Measurements from ENCODE around the gene LEF1. TPM values are rescaled to one million over a fixed set of nuclear protein-coding genes. Genes with fewer than 3 reads are reported as not detected.

Gene LEF1
- total RNA-seq, 1 experiment from 2014 or later: 2.0 TPM

- H3K4me3 Mint-ChIP-seq (ENCODE audit: unreplicated experiment): no peak overlapping the region
- intact Hi-C loops (cut with micrococcal nuclease): no loop called here
- no peak for TF ChIP-seq CTCF (IDR thresholded peaks at IDR 0.05; ENCODE audit: unreplicated experiment)
- no peaks in the 10 kb centered on the region for H3K9me3 Mint-ChIP-seq (ENCODE audit: unreplicated experiment)
- CTCF ChIA-PET: no interaction called here
- H3K4me1 Mint-ChIP-seq (ENCODE audit: insufficient read depth, unreplicated experiment): peaks cover 15% of the 10 kb centered on the region
- H3K27me3 Mint-ChIP-seq (ENCODE audit: insufficient read depth, unreplicated experiment): peaks cover 39% of the 10 kb centered on the region
- H3K36me3 Mint-ChIP-seq (ENCODE audit: insufficient read depth, unreplicated experiment): no peaks in the 10 kb centered on the region
- H3K27ac Mint-ChIP-seq (ENCODE audit: low read depth, unreplicated experiment): no peak overlapping the region
- DNase-seq (ENCODE audit: unreplicated experiment): no peak
- BruUV-seq (replicated peaks): no TSS peak
- POLR2A ChIA-PET: interaction anchor here (0.7 kb wide), 1 partner anchor 12 kb away, joined by 3 read pairs; no protein-coding TSS in a partner anchor
These were observed 2.1 kb upstream of the LEF1 start for GRCh38 chr4:108170631-108171338.

- Mint-ChIP-seq H3K9me3 (ENCODE audit: unreplicated experiment) (no peaks in the 10 kb centered on the region), H3K27me3 (ENCODE audit: insufficient read depth, unreplicated experiment) (peaks cover 39% of the 10 kb centered on the region), H3K4me3 (ENCODE audit: unreplicated experiment) (no peak overlapping the region), H3K27ac (ENCODE audit: low read depth, unreplicated experiment) (no peak overlapping the region), H3K36me3 (ENCODE audit: insufficient read depth, unreplicated experiment) (no peaks in the 10 kb centered on the region), H3K4me1 (ENCODE audit: insufficient read depth, unreplicated experiment) (peaks cover 15% of the 10 kb centered on the region)
- CTCF ChIA-PET: interaction anchor here (0.5 kb wide), 1 partner anchor 403 kb away, joined by 3 read pairs; no protein-coding TSS in a partner anchor
- no peak for TF ChIP-seq CTCF (IDR thresholded peaks at IDR 0.05; ENCODE audit: unreplicated experiment)
- no peak for DNase-seq (ENCODE audit: unreplicated experiment)
- BruUV-seq (replicated peaks): no TSS peak
- POLR2A ChIA-PET: interaction anchor here (0.6 kb wide), 1 partner anchor 223 kb away, joined by 3 read pairs; no protein-coding TSS in a partner anchor
- intact Hi-C loops (cut with micrococcal nuclease): no loop called here
These were observed 932 bp upstream of the LEF1 start for GRCh38 chr4:108169664-108170063.

- TF ChIP-seq CTCF (IDR thresholded peaks at IDR 0.05; ENCODE audit: unreplicated experiment): no peak
- no peak for DNase-seq (ENCODE audit: unreplicated experiment)
- Mint-ChIP-seq H3K27ac (ENCODE audit: low read depth, unreplicated experiment) (no peak overlapping the region), H3K4me3 (ENCODE audit: unreplicated experiment) (peak overlapping the region; percentile 85), H3K27me3 (ENCODE audit: insufficient read depth, unreplicated experiment) (peaks cover 39% of the 10 kb centered on the region), H3K9me3 (ENCODE audit: unreplicated experiment) (no peaks in the 10 kb centered on the region), H3K36me3 (ENCODE audit: insufficient read depth, unreplicated experiment) (no peaks in the 10 kb centered on the region), H3K4me1 (ENCODE audit: insufficient read depth, unreplicated experiment) (peaks cover 15% of the 10 kb centered on the region)
- intact Hi-C loops (cut with micrococcal nuclease): no loop called here
- no TSS peak for BruUV-seq (replicated peaks)
- ChIA-PET POLR2A (interaction anchor here (1.3 to 1.8 kb wide), 2 partner anchors 11 to 299 kb away, joined by 4 to 5 read pairs; no protein-coding TSS in a partner anchor), CTCF (interaction anchor here (0.8 to 1.1 kb wide), 4 partner anchors 29 to 434 kb away, joined by 3 to 4 read pairs (median 3); no protein-coding TSS in a partner anchor)
These were observed 517 bp downstream of the LEF1 start for GRCh38 chr4:108168160-108168670.

GRCh38 chr4:108166441-108167315, 2.1 kb downstream of the LEF1 start:
- no TSS peak for BruUV-seq (replicated peaks)
- CTCF ChIA-PET: no interaction called here
- intact Hi-C loops (cut with micrococcal nuclease): no loop called here
- no peaks in the 10 kb centered on the region for H3K36me3 Mint-ChIP-seq (ENCODE audit: insufficient read depth, unreplicated experiment)
- H3K9me3 Mint-ChIP-seq (ENCODE audit: unreplicated experiment): no peaks in the 10 kb centered on the region
- peak overlapping the region; percentile 85 for H3K4me3 Mint-ChIP-seq (ENCODE audit: unreplicated experiment)
- peaks cover 15% of the 10 kb centered on the region for H3K4me1 Mint-ChIP-seq (ENCODE audit: insufficient read depth, unreplicated experiment)
- no peak overlapping the region for H3K27ac Mint-ChIP-seq (ENCODE audit: low read depth, unreplicated experiment)
- POLR2A ChIA-PET: interaction anchor here (1.8 kb wide), 1 partner anchor 300 kb away, joined by 5 read pairs; no protein-coding TSS in a partner anchor
- no peak for TF ChIP-seq CTCF (IDR thresholded peaks at IDR 0.05; ENCODE audit: unreplicated experiment)
- no peak for DNase-seq (ENCODE audit: unreplicated experiment)
- H3K27me3 Mint-ChIP-seq (ENCODE audit: insufficient read depth, unreplicated experiment): peaks cover 33% of the 10 kb centered on the region
